Epithelial cell of prostate (primary cell): ENCODE measurements around the gene DIP2C.
"Not testable (repeated sequence)": the region's sequence is repeated elsewhere in the genome, so short reads cannot be mapped to it uniquely, and the experiment has no call there.

Experiments used
- DNase-seq: peaks from one replicate; pipeline ENCODE4 v3.0.0-alpha.2; 2011; ENCODE audit warnings: low read depth, low spot score
- H3K27ac ChIP-seq: fragments of 450-650 bp; 2 replicates; pipeline ENCODE4 v1.5.1; 2017; ENCODE audit warnings: mild to moderate bottlenecking

DIP2C gene

GRCh38 chr10:662686-663465 is 26.6 kb downstream of the DIP2C start:
- no peak for DNase-seq
- no peak overlapping the region for H3K27ac ChIP-seq

- no peak for DNase-seq
- H3K27ac ChIP-seq: no peak overlapping the region
These were observed 27.3 kb downstream of the DIP2C start for GRCh38 chr10:662223-662605.

GRCh38 chr10:661597-662222 is 27.8 kb downstream of the DIP2C start:
- DNase-seq: no peak
- no peak overlapping the region for H3K27ac ChIP-seq

- no peak for DNase-seq
- no peak overlapping the region for H3K27ac ChIP-seq
These were observed 28.4 kb downstream of the DIP2C start for GRCh38 chr10:660970-661596.

GRCh38 chr10:660413-660969 is 29.0 kb downstream of the DIP2C start:
- no peak for DNase-seq
- no peak overlapping the region for H3K27ac ChIP-seq

- no peak for DNase-seq
These were observed 29.8 kb downstream of the DIP2C start for GRCh38 chr10:659688-660141.

GRCh38 chr10:657816-658350 is 31.6 kb downstream of the DIP2C start:
- not testable (repeated sequence) for H3K27ac ChIP-seq, DNase-seq

More at GRCh38 chr10:659688-660141, 29.8 kb downstream of the DIP2C start:
- no peak overlapping the region for H3K27ac ChIP-seq

GRCh38 chr10:656883-657282 is 32.6 kb downstream of the DIP2C start:
- DNase-seq: no peak
- no peak overlapping the region for H3K27ac ChIP-seq

GRCh38 chr10:655184-655583 is 34.3 kb downstream of the DIP2C start:
- no peak for DNase-seq
- H3K27ac ChIP-seq: no peak overlapping the region

- no peak overlapping the region for H3K27ac ChIP-seq
- no peak for DNase-seq
These were observed 34.8 kb downstream of the DIP2C start for GRCh38 chr10:654647-654996.

GRCh38 chr10:653991-654646 is 35.3 kb downstream of the DIP2C start:
- no peak for DNase-seq
- H3K27ac ChIP-seq: no peak overlapping the region

- not testable (repeated sequence) for H3K27ac ChIP-seq, DNase-seq
These were observed 36.5 kb downstream of the DIP2C start for GRCh38 chr10:652832-653459.

GRCh38 chr10:652233-652632 is 37.2 kb downstream of the DIP2C start:
- DNase-seq: no peak
- H3K27ac ChIP-seq: no peak overlapping the region

- no peak overlapping the region for H3K27ac ChIP-seq
- DNase-seq: no peak
These were observed 37.8 kb downstream of the DIP2C start for GRCh38 chr10:651692-652091.

- no peak for DNase-seq
- no peak overlapping the region for H3K27ac ChIP-seq
These were observed 38.4 kb downstream of the DIP2C start for GRCh38 chr10:650886-651615.

GRCh38 chr10:650441-650851 is 39.0 kb downstream of the DIP2C start:
- no peak for DNase-seq
- H3K27ac ChIP-seq: no peak overlapping the region

- no peak for DNase-seq
These were observed 39.5 kb downstream of the DIP2C start for GRCh38 chr10:649798-650440.

GRCh38 chr10:649445-649797 is 40.0 kb downstream of the DIP2C start:
- no peak for DNase-seq
- H3K27ac ChIP-seq: no peak overlapping the region

More at GRCh38 chr10:649798-650440, 39.5 kb downstream of the DIP2C start:
- H3K27ac ChIP-seq: no peak overlapping the region

- not testable (repeated sequence) for H3K27ac ChIP-seq, DNase-seq
These were observed 42.4 kb downstream of the DIP2C start for GRCh38 chr10:647019-647418.
